Middle frontal gyrus (tissue), 1 donor: ENCODE data around the gene WWOX.

Experiments
- DNase-seq: peaks from one replicate; pipeline ENCODE4 v3.0.0-alpha.2; 2015; ENCODE audit warnings: low spot score; ENCODE audit errors: extremely low spot score

The WWOX gene

DNA sequence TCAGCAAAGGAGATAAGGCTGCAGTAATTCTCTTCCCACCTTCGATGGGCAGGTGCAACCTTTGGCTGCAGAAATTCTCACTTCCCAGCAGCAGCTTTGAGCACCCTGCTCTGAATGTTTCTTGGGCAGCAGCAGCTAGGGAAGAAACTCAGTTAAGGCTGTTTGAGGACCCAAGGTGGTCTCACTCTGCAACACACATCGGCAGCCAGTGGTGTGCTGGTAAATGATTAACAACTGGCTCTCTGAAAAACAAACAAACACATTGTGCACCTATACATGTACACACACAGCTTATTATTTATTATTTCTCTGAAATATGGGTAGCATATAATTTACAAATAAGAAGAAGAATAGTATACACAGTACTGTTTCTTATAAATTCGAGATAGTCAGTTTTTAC, 685.8 kb downstream of the WWOX start:
- DNase-seq, result no peak

DNA sequence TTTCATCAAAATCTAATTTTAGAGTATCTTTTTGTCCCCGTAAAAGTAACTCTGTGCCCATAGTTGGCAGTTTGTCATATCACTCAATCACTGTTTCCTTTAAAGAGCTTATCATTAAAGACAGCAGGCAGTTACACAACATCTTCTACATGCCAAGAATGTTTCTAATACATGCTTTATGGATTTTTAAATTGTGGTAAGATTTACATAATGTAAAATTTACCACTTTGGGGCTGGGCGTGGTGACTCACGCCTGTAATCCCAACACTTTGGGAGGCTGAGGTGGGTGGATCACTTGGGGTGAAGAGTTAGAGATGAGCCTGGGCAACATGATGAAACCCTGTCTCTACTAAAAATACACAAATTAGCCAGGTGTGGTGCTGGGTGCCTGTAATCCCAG, 687.2 kb downstream of the WWOX start:
- no peak for DNase-seq

DNA sequence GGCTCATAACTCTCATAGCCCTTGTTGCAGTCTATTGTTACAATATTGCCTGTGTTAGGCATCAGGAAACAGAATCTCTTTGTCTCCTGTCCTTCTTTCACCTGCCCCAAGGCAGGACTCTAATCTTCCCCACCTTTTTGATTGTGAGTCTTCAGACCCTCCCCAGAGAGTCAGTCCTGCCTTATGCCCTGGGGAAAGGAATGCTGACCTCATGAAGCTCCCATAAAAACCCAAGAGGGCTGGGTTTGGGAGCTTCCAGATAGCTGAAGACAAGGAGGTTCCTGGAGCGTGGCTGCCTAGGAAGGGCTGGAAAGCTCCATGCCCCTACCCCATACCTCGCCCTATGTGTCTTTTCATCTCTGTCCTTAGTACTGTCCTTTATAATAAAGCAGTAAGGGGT, 688.8 kb downstream of the WWOX start:
- DNase-seq, result no peak

DNA sequence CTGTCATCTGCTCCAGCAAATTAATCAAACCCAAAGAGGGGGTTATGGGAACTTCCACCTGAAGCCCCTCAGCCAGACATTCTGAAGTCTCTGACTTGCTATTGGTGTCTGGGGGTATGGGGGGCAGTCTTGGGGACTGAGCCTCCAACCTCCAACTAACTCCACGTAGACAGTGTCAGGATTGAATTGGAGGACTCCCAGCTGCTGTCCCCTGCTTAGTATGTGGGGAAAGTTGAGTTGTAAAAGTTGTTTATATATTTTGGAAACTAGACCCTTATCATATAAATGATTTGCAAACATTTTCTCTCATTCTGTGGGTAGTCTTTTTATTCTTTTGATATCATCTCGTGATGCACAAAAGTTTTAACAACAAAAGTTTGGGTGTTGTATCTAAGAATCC, 689.2 kb downstream of the WWOX start:
- DNase-seq, result no peak

DNA sequence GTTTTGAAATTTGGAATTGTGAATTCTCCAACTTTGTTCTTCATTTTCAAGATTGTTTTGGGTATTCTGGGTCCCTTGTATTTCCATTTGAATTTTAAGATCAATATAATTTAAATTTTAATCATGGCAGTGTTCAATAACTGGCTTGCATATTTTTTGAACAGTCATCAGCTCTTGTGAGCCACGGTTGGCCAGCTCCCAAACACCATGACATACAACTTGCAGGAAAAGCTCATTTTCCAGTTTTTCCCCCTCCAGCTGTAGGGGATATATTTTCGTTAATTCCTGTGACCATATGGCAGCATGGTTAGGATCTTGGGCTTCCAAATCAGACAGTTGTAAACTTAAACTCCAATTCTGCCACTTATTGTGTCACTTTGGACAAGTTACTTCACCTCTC, 690.1 kb downstream of the WWOX start:
- no peak for DNase-seq

DNA sequence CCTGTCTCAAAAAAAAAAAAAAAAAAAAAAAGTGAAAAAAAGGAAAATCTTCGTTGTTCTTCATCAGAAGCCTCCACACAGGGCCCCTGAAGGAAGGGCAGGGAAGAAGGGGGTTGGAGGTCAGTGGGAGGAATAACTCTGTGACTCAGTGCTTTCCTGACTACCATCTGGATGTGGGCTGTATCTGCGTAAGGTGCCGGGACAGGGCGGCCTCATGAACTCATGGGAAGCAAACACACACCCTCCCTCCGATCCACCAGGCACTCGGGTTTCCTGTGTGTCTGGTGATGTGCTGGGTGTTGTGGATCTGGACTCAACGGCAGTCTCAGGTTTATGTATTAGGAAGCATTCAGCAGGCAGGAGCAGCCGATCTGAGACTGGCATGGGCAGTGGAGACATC, 691.6 kb downstream of the WWOX start:
- DNase-seq, result no peak

DNA sequence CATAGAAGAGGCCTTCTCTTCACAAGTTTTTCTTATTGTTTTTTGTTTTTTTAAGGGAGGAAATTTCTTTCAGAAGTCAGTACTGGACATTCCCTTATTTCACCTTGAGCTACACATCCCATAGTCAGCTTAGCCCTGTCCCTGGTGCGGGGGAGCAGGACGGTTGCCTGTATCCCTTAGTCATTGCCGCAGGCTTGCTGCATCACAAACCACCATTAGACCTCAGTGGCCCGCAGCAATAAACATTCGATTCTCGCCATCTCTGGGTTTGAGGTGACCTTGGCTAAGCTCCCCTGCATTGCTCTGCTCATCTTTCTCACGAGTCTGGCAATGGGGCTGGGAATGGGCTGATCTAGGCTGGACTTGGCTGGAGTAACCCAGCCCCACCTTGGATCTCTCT, 692.5 kb downstream of the WWOX start:
- no peak for DNase-seq

DNA sequence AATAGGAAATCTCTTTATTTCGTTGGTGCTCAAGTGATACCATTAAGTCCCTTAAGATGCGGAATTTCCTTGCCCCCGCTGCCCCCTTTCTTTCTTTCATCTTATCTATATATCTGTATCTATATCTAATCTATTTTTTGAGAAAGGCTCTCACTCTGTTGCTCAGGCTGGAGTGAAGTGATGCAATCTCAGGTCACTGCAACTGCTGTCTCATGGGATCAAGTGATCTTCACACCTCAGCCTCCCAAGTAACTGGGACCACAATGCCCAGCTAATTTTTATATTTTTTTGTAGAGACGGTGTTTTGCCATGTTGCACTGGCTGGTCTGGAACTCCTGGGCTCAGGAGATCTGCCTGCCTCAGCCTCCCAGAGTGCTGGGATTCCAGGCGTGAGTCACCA, 693.5 kb downstream of the WWOX start:
- no peak for DNase-seq

DNA sequence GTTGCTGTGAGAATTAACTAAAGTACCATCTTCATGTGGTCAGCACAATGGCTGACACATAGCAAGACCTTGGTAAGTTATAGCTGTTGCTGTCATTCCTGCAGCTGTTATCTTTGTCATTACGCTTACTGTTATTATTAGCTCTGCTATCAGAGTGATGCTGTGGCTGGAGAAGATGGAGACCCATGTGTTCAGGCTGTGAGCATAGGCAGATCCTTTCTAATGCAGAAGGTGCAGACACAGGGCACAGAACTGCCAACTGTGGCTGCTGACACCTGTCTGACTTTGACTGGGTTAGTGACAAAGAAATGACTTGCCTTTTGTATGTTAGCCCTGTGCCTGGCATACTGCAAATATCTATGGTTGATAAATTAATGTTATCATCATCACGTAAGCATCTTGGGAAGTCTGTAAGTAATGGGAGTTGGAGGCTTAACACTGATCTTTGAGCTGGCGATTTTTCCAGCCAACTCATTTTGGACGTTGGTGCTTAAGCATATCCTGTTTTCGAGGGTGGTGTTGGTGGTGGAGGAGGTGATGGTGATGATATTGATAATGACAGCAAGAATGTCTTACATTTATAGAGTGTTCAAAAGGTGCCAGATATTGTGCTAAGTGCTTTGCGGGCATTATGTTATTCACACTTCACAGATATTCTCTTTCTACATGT, 695.3 kb downstream of the WWOX start:
- no peak for DNase-seq

DNA sequence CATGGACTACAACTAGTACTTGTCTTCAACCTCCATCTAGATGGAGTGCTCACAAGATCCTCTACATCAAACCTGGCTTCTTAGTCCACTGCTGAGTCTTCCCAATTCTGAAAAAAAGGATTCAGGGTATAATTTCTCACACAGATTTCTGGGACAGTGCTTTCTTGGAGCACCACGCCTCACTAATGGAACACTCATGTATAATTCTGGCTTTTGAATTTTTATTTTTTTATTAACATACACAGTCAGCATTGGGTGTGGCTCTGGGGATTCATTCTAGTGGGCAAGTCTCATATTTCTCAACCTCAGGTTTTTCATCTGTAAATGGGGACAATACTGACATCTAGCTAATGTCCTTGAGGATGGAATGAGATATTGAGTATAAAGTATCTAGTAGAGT, 696.0 kb downstream of the WWOX start:
- no peak for DNase-seq

DNA sequence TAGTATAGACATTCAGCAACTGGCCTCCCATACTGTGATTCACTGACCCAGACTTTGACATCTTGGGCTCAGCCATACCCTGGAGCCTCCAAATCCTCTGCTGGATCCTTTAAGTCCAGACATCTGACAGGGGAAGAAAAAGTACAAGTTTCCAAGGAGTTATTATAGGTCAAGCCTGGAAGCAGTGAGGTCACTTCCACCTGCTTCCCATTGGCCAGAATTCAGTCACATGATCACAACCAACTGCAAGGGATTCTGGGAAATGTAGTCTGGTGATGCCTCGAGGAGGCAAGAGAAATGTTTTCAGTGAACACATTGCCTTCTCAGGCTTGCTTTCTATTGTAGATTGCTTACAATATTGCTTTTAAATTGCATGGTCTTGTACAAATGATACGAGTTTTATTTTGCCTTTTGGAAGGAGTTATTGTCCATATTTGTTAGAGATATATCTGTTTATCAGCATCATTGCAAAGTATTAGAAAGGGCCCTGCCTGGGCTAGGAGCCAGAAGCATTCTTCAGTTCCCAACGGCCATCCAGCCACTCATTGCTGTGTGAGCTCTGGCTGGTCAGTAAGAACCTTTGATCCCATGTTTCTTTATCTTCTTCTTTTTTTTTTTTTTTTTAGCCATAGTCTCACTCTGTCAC, 696.9 kb downstream of the WWOX start:
- DNase-seq, result no peak

DNA sequence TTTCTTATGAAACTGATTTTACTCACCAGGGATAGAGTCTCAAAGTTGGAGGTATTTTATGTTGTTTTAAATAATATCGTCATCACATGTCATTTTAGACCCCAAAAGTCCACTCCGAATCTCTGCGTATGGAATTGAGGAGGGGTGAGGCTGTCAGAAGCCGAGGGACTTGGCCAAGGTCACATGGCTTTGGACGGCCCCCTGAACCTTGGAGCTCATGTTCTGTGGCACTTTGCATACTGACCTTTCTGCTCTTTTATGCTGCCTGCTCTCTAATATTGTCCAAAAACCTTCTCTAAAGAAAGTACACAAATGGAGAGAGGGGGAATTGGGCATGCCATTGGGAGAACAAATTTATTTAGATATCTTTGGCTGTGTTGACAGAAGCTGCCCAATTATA, 700.0 kb downstream of the WWOX start:
- no peak for DNase-seq

DNA sequence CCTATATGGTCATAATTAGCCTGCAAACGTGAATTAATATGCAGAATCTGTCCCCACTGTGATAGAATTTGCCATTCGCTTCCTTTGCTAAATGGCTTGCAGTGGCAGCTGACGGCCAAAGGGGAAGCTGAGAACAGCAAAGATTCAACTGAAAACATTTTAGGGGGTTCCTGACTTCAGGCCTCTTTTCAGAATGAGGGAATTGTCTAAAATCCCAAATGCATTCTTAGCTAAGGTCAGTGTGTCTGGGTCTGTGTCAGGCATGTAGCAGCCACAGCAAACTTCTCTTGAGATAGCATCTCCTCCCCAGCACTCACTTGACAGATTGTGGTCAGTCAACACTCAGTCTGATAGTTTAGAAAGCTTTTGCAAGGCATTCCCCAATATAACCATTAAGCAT, 701.1 kb downstream of the WWOX start:
- no peak for DNase-seq

DNA sequence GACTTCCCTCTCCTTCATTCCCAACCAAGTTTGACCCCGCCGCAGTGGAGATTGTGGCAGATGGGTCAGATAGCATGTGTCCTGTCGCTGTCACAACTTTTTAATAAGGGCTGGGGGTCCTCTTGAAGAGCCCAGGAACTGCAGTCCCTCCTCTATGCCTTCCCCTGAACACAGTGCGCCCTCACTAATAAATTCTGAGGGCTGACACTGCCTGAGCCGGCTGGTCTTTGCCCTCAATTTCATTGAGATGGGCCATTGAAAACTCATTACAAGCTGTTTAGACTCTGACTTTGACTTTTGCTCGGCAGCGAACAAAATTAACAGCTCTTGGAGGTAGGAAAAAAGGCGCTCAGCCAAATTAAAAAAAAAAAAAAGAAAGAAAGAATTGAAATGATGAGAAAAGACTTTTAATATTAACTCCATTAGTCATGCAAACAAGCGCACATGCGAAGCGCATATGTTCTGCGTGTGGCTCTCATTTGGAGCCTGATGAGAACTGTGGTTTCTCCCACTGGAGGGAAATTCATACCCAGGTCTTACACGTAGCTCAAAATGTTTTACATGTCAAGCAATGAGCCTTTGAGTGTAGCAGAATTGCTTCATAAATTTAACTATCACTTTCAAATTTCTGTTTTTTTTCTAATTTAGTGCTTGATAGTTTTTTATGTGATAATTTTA, 704.7 kb downstream of the WWOX start:
- no peak for DNase-seq

DNA sequence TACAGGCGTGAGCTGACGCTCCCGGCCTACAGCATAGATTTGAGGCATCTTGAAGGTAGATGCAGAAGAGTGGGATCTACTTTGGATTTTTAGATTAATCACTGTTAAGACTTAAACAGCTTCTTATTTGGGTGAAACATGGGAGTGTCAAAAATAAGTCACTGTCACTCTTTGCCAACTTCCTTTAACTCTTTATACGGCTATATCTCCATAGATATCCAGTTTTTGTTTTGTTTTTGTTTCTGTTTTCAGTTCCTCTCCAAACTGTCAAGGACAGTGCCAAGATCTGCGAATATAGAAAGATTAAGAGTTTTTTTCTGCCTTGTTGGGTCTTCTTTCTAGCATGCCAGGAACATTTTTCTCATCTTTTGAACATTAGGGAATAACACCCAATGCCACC, 706.1 kb downstream of the WWOX start:
- DNase-seq, result no peak

DNA sequence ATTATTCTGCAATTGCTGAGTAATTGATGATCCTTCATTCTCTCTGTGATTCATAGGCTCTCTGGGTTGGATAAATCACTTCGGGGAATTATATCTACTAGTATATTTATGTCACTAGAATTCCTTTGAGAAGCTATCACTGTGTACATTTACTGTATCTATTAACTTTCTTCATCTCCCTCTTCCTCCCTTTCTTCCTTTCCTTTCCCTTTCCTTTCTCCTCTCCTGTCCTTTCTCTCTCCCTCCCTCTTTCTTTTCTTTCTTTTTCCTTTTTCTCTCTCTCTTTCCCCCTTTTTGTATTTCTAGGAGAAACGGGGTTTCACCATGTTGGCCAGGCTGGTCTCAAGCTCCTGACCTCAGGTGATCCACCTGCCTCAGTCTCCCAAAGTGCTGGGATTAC, 711.8 kb downstream of the WWOX start:
- DNase-seq, result no peak

DNA sequence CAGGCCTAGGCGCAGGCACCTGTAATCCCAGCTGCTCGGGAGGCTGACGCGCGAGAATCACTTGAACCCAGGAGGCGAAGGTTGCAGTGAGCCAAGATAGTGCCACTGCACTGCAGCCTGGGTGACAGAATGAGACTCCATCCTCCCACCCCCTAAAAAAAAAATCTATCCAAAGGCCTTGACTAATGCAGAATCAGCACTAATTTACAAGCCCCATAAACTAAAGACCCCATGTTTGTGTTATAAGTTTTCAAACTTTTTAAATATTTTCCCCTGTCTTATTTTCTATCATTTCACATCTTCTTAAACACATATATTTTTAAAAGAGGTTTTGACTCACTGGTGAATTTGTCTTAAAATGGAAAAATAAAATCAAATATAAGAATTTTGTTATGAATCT, 713.1 kb downstream of the WWOX start:
- no peak for DNase-seq

DNA sequence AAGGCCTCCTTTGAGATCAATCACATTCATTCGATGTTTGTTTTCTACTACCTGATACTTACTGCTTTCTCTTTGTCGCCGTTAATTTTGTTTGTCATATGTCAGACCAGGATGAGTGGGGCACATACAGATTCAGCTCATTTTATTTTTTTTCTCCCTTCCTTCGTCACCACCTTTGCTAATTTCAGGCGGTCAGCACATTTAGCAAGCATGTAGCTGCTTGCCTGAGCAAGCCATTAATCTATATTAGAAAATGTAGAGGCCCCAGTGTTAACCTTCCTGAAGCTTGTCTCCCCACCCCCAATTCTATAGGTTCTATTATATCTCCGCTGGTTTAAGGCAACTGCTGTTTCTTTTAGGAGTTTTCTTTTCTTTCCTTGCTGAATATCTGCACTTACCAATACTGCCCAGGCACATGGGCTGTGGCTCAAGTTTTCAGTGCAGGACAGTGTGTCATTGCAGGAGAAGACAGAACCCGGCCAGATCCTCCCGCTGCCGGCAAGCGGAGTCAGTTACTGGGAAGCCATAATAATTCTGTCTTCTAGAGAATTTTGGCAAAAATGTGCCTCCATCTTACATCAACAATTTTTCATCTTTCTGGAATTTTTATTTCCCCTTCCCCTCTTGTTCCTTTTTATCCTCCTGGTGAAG, 714.3 kb downstream of the WWOX start:
- DNase-seq, result no peak

DNA sequence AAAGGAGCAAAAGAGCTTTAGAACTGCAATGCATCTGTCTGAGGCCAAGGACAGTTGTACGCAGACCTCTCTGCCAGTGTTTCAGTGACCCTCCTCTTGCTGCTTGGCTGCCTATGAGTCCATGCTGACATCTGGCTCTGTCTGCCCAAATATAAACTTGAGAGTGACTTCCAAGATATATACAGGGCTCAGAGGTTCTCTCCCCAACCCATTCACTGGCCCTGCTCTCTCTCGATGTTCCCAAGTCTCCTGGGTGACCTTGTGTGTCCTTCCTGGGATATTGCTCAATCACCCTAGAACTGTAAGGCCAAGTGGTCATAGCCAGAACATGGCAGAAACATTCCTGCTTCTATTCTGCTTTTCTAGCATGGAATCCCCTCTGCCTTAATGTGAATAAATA, 716.3 kb downstream of the WWOX start:
- DNase-seq, result no peak

DNA sequence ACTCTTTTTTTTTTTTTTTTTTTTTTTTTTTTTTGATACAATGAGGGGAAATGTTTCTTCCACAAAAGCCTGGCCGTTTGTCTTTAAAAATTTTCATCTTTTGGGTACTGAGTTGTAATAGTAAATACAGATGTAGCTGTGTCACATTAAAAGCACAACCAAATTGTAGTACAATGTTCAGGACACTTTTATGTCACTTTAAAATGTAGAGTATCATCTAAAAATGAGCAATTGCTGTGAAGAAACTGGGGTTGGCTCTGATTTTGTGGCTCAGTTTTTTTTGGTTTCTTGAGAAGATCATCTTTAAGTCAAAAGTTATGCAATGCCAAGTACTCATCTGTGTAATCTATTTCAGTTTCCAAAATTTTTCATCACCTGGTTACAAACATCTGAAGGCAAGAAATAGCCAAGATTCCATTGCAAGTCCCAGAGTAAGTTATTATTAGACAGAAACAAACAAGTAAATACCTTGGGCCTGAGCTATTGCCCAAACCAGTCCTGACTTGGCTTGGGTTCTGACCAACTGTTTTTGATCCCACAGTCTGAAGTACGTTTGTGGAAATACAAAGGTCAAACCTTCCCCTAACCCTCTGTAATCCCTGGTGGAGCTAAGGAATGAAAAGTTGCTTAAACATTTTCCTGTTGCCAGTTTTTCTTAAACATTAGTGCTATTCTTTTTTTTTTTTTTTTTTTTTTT, 717.2 kb downstream of the WWOX start:
- DNase-seq, result no peak

DNA sequence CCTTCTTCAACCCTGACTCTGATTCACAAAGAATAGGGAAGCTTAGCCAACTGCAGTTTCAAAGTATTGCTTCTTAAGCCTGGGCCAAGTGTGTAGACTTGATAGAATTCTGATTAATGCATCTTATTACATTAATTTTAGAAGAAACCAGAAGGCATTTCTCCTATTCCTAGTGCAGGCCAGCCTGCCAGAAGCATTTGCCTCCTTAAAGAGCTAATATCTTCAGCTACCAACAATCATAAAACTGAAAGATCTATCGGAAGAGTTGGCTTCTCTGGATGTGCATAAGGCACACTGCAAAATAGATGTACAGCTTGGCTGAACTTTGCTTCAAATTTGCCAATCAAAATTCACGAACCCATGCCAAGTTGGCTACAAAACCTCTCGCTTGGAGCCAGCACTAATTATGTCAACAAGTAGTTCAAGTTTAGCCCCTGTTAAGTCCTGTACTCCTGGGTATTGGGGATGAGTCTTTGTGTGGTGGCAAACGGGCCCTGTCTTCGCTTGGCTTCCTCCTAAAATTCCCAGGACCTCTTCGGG, 717.8 kb downstream of the WWOX start:
- DNase-seq, result no peak

DNA sequence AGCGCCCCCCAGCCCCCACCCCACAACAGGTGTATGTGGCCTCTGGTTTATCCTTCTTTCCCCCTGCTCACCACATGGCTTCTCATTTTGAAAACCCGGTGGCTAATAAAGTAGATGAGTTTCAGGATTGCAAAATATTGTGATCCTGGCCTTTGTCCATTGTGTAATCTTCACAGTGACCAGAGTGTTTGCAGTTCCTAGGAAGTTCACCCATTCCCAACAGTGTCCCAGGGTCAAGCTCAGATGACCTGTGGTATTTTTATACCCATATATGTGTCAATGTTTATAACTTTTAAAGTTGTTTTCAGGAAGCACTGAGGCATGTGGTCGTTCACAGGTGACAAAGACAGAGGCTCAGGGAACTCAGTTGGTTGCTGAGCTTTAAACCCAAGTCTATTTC, 721.9 kb downstream of the WWOX start:
- DNase-seq, result no peak
